HG02981 (cell line): ENCODE results near the gene ZER1.

Experiments used
- ATAC-seq: cut with Tn5 transposase; IDR thresholded peaks from one replicate; pipeline ENCODE4 v1.9.1; 2021; ENCODE audit warnings: mild to moderate bottlenecking, moderate library complexity; ENCODE audit not compliant: unreplicated experiment

Gene ZER1

DNA sequence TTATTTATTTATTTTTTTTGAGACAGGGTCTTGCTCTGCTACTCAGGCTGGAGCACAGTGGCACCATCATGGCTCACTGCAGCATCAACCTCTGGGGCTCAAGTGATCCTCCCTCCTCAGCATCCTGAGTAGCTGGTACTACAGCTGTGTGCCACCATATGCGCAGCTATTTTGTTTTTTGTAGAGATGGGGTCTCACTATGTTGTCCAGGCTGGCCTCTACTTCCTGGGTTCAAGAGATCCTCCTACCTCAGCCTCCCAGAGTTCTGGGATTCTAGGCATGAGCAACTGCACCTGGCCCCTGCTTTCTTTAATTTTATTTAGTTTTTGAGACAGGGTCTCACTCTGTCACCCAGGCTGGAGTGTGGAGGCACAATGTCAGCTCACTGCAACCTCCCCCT is 28.3 kb downstream of the ZER1 start:
- ATAC-seq: no peak

DNA sequence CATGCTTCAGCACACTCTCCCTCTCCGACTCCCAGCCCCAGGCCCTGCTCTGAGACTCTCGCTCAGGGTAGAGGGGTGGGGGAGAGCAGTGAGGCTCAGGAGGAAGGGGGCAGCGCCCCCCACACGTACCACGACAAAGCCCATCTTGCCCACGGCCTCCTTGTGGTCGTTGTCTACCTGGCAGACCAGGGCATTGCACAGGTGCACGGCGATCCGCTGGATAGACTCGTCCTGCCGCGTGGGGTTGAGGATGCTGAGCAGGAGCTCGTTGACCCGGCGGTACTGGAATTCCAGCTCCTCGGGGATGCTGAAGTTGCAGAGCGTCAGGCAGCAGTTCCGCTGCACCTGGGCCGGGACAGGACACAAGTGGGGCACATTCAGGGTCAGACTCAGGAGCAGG is 29.3 kb downstream of the ZER1 start:
- ATAC-seq: no peak

DNA sequence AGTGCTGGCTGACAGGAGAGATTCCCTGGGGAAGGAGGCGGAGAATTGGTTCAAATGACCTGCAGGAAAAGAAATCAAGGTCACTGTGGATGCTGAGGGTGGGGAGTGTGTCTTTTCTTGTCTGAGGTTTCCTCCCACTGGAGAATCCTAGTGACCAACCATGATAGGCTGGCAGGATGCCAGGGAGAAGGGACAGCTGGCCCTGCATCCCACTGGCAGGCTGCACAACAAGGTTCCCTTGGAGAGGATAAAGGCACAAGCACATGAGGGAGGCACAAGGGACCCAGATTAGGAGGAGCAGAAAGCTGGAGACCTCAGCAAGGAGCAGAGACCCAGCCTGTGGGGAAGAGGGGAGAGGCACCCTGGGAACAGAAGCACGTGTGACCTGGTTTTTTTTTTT is 36.4 kb downstream of the ZER1 start:
- no peak for ATAC-seq

DNA sequence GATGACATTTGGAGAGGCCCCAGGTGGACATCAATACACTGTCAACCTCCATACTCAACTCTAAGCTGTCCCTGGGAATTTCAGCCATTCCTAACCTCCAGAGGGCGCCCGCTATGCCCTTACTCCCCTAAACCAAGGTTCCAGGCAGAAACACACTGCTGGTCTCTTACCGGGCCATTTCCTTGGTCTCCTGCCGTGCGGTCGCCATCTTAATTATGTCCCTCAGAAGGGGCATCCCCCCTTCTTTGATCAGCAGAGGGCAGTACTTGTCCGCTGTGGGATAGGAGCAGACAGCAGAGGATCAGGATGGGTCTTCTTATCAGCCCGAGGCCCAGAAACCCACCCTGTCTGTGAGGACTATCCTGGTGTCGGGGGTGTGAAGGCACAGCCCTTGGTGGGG is 38.5 kb downstream of the ZER1 start:
- ATAC-seq: no peak

DNA sequence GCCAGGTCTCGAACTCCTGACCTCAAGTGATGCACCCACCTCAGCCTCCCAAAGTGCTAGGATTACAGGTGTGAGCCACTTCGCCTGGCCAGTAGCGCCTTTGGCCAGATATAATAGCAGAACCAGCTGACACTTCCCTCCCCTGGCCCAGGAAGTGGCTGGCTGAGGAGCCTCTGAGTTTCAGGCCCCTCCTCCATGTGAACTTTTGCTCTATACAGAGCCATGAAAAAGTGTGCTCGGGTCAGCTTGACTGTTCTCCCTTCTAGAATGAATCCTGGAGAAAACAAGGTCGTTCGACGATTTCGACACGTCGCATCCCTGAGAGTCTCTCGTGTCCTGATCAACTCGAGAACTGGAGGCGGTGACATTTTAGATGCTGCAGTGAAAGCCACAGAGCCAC is 39.2 kb downstream of the ZER1 start:
- no peak for ATAC-seq

DNA sequence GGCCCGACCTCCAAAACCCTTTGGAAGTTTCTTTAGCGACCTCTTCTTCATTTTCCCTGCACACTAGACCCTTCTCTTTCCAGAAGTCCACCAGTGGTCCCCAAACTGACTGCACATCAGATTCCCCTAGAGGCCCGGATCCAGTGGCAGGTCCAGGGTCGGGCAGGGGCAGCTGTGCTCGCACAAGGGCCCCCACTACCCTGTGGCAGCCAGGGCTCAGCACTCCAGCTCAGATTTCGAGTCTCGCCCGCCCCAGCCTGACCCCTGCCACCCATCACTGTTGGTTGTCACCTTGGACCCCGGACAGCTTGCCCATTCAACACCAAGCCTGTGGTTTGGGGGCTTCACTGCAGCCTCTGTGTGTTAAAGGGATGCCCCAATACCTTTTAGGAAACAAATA is 40.0 kb downstream of the ZER1 start:
- ATAC-seq: no peak

DNA sequence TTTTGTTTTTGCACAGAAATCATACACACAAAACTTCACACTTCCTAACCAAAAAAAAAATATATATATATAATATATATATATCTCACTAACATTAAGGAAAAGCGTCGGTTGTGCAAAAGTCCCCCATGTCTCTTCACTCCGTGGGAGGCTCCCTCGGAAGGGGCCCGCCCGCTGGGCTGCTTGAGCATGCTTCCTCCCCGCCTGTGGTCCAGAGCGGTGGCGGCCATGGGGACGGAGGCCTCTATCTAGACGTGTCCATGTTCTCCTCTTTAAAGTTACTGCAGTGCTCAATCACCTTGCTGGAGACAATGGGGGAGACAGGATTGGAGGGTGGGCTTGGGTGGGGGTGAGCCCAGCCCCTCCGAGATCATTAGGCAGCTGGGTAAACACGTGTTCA is 40.6 kb downstream of the ZER1 start:
- ATAC-seq: no peak

DNA sequence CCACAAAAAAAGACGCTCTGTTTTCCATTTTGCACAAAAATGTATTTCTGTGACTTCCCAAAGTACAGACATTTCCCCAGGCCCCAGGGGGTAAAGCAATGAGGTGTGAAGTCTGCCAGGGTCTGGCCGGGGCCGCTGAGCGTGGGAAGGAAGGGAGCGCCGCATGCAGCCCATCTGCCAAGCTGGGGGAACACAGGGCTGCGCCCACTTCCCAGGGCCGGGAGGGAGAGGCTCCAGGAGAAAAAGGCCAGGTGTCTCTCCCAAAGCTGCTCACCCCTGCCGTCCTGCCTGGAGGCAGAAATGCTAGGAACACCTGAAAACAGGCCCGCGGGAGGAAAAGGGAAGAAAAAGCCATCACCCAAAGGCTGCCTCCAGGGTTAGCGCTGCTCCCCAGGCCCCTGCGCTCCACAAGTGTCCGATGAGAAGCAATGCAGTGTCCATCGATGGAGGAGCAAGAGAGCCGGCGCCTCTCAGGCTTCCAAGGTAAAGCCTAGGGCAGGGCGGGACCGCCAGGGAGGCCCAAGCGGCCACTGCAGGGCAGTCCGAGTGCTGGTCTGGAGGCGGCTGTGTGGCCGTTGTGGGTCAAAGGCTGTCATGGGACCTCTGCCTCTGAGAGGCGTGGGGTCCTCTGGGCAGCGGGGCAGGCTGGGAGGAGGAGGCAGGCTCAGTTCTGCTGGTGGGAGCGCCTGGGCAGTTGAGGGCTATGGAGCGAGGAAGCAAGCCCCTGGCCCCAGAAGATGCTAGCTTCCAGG is 41.8 kb downstream of the ZER1 start:
- ATAC-seq: no peak

DNA sequence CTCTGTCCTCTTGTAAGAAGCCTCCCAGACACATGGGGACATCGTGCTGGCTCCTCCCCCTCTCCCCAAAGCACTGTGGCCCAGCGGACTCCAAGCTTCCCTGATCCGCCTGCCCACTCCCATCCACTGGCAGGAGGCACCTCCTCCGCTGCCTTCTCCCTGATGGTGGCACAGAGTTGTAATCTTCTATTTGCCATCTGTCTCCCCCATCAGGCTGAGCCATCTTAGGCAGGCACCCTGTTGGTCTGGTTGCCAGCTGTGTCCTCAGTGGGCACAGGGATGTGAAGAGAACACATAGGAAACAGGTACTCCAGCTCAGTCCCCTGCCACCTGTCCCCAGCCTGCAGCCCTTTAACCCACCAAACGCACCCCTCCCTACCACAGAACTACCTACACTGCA is 42.4 kb downstream of the ZER1 start:
- ATAC-seq: no peak

DNA sequence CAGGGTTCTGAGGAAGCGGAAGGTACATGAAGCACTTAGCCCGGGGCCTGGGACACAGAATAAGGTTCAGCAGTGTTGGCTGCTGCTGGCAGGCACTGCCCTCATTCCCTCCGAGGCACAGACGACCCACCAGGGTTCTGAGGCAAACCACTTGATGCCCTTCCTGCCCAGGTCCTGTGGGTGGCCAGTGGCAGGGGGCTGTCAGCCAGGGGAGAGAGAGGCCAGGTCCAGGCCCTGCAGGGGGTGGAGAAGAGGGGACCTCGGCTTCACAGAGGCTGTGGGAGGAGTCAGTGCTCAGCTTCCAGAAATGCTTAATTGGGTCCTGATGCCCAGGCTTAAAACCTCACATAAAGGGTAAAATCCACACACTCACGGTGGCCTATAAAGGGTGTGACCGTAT is 43.4 kb downstream of the ZER1 start:
- no peak for ATAC-seq

DNA sequence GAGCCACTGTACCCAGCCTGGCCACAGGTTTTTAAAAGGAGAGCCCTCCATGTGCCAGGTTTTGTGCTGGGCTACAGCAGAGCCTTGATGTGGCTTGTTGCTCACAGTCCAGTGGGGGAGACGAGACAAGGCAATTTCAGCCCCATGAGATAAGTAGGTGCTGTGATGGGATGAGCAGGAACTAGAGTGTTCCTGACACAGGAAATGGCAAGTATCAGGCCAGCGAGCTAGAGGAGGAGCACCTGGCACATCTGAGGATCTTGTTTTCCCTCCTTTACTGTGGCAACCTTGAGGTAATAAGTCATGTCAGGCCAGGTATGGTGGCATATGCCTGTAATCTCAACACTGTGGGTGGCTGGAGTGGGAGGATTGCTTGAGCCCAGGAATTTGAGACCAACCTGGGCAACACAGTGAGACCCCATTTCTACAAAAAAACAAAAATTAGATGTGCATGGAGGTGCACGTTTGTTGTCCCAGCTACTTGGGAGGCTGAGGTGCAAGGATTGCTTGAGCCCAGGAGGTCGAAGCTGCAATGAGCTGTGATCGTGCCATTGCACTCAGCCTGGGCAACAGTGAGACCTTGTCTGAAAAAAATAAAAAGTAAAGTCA is 44.0 kb downstream of the ZER1 start:
- ATAC-seq: no peak

DNA sequence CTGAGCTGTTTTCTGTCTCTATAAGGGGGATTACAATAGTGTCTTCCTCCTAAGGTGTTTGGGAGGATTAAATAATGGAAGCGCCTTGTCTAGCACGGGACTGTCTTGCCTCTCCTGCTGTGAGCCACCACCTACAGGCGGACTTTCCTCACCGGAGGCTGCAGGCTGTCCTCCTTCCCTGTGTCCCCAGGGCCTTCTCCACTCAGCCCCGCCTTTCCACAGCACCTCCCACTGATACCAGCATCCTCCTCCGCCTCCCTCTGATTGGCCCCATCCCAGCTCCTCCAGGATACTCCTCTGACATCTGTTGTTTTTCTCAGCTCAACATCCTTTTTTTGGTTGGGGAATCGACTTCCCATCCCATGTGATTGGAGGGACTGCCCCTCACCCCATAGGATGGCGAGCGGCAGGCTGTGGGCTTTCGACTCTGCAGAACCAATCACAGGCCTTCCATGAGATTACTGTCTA is 46.9 kb downstream of the ZER1 start:
- no peak for ATAC-seq

DNA sequence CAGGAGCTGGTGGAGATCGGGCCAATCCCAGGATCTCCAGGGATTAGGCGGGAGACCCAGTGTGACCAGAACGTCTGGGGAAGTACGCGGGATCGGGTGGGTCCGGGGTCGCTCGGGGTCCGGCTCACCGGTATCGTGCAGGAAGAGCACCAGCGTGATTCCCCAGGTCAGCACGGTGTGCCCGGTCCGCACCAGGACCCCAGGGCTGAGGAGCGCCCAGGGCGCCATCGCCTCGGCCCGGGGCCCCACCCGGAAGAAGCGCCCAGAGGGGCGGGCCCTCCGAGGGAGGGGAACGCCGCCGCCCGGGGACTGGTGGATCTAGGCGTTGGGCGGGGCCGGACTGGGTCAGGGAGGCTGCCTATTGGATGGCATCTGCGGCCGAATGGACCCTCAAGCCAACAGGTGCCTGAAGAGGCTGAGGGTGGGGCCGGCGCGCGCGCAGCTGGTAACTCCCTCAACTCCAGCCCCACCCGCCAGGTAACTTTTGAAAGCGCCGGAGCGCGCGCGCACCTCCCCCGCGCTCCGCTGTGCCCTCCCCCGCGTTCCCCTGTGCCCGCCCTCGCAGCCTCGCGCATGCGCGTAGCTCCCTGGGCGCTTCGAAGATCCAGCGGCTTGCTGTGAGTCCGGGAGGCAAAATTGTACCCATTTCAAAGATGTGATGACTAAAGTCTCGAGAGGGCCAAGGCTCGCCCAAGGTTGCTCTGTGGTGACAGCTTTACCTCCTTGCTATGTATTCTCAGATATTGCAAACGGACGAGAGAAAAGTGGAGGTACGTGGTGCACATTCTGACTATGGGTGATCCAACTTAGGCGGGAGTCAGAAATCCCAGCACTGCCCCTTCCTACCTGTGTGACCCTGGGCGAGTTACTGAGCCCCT is 47.6 kb downstream of the ZER1 start, which contains the start of gene ZDHHC12:
TSS of gene ZDHHC12 (minus strand) at position 262 of the 878 bp plus-strand sequence. CDS start at position 228, 34 bp downstream.
- peak; percentile 96 for ATAC-seq

DNA sequence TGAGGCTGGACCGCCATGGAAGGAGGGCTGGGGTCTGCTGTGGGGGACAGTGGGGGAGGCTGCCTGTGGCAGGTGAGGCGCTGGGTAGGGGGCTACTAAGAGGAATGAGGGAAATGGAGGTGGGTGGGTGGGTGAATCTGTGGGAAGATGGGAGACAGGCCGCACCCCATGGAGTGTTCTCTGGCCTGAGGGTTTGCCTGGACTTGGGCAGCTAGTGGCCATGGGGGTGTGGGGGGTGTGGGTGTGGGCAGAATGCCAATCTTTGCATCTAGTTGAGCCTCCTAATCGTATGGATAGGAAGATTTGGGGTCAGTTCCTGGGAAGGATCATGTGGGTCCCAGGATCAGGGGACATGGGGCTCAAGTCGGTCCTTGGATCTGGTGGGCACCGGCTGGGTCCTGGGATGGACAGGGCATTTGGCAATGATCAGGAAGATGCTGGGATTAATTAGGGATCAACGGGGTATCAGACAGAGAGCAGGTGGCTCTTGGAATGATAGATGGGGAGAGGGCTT is 48.3 kb downstream of the ZER1 start:
- ATAC-seq: no peak

DNA sequence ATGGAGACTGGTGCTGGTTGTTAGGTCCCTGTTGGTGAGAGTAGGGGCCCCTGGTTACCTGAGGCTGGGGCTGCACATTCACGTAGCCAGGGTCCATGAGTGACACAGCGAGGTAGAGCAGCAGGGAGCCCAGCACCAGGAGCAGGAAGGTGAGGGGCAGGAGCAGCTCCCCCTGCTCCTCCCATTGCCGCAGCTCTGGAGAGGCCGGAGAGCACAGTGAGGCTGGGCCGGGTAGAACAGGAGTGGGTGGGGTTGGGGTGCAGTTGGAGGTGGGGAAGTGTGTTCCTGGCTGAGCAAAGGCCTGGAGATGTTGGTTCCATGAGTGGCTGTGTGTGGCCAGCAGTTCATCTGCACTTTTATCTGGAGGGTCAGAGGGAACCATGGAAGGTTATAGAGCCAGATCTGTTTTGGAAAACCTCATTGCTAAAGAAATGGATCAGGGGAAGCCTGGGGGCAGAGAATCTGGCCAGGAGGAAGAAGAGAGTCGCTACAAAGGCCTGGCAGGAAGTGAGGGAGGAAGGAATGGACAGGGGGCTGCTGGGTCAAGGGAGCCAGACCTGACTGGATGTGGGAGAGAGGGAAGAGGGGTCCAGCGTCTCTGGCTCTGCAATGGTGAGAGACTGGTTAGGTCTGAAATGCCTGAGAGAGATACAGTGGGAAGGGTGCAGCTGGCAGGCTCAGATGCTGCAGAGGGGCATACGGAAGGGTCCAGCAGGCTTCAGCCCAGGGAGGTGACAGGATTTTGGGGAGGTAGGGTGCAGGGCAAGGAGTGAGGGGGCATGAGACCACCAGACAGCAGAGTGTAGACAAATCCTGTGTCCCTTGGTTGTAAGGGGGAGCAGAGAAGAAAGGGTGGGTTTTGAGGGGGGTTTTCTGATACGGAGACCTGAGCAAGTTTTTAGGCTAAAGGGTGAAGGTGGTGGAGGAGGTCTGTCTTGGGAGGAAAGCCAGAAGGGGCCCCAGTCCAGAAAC is 49.1 kb downstream of the ZER1 start:
- ATAC-seq: no peak

DNA sequence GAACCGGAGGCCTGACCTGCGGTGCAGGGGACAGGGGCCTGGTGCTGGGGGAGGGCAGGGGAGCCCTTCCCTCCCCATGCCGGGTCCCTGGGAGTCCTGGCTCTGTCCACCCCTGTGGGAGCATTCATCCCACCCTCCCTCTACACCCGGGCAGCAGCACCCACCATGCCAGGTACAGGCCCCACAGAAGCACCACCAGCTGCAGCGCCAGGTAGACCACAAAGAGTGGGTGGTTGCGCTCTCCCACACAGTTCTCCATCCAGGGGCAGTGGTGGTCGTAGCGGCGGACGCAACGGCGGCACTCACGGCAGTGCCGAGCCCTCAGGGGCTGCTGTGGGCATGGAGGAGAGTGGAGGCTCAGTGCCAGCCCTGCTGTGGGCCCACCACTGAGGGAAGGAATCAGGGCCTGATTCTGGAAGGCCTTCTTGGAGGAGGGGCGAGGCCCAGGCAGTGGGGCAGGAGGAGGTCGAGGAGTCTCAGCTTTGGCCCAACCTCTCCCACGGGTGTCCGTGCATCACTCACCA is 50.2 kb downstream of the ZER1 start:
- ATAC-seq: no peak

DNA sequence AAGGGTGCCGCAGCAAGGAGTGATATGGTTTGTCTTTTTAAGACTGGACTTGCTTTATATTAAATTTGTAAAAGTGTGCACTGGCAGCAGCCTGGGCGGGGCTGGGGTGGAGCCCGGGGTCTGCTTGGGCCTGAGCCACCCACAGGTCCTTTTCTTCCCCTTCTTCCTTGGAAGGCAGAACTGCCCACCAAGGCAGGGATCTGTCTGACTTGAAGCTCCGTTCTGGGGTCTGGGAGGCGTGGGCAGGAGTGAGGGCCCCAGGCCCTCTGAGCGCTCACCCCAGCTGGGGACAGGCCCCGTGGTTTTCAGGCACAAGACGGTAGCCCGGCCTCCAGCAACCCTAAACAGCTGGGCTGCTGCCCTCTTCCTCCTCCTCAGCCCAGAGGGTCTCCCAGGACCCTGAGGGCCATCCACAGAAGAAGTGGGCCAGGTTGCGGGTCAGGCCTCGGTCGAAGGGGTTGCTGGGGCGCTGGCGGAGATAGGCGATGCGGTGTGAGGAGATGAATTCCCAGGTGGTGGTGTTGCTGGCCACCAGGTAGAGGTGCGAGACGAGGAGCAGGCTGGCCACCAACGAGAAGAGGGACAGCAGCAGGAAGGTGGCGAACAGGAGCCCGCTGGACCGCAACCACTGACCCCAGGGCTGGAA is 50.8 kb downstream of the ZER1 start:
- no peak for ATAC-seq

DNA sequence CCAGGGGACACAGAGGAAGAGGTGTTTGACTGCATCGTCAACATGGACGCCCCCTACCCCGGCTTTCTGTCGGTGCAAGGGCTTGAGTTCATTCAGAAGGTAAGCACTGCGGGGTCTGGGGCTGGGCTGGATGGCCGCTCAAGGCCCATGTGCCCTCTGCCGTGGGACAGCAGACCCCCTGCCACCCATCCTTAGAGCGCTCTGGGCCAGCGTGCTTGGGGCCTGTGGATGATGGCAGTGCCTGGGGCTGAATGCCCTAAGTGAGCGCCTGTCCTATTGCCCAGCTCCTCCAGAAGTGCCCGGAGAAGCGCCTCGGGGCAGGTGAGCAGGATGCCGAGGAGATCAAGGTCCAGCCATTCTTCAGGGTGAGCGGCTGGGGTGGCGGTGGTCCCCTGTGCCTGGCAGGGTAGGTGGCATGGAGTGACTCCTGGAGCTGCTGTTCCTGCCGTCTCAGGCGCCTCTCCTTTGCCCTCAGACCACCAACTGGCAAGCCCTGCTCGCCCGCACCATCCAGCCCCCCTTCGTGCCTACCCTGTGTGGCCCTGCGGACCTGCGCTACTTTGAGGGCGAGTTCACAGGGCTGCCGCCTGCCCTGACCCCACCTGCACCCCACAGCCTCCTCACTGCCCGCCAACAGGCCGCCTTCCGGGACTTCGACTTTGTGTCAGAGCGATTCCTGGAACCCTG is 51.7 kb downstream of the ZER1 start:
- no peak for ATAC-seq

DNA sequence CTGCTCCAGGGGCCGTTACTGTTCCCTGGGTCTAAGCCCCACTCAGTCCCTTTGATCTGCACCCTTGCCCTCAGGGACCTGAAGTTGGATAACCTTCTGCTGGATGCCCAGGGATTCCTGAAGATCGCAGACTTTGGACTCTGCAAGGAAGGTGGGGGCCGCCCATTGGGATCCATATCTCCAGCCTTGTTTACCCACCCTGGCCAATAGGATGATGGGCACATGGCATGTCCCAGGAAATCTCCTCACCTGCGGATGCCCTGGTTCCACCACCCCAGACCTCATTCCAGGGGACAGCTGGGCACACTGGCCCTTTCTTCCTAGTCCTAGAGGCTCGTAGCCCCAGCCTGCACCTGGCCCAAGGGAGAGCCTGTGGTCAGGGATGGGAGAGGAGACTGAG is 53.3 kb downstream of the ZER1 start:
- ATAC-seq: no peak
